GM19239 (cell line): ENCODE data around the gene FBXL14.

Experiments used
- DNase-seq: peaks from one replicate; pipeline ENCODE4 v3.0.0; 2011; ENCODE audit warnings: low spot score; ENCODE audit not compliant: insufficient read length
- FAIRE-seq: peaks from 2 replicates; lab custom pipeline; 2011; peaks lifted over from hg19 to GRCh38; lab: Jason Lieb, UNC

FBXL14 gene, protein sequence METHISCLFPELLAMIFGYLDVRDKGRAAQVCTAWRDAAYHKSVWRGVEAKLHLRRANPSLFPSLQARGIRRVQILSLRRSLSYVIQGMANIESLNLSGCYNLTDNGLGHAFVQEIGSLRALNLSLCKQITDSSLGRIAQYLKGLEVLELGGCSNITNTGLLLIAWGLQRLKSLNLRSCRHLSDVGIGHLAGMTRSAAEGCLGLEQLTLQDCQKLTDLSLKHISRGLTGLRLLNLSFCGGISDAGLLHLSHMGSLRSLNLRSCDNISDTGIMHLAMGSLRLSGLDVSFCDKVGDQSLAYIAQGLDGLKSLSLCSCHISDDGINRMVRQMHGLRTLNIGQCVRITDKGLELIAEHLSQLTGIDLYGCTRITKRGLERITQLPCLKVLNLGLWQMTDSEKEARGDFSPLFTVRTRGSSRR

DNA sequence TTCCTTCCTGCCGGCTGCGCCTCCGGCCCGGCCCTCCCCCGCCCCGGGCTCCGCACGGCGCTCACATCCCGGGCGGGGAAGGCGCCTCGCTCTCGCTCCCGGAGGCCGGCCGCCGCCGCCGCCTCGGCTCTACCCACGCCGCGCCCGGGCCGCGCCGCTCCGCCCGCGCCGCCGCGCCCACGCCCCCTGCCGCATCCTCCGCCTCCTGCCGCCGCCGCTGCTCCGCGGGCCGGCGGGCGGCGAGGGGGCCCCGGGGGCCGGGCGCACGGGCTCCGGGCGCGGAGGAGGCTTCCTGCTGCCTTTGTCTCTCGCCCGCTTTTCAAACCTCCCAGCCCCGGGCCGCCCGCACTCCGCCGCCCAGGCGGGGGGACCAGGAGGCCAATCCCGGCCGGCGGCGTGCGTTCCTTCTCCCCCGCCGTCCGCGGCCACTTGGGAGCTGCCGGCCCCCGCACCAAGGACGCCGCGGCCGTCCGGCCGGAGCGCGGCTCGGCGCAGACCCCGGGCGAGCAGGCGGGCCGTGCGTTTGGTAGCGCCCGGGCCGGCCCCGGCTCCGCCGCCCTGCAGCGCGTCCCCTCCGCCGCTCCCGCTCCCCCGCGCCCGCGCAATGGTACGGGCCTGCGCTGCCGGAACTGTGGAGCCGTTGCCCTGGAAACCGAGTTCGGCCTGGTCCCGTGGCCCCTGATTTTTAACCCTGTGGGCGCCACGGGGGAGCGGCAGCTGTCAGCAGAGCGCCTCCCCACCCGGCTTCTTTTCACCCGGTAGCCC, at the start of gene FBXL14:
TSS of gene FBXL14 (minus strand) at position 321 of the 765 bp plus-strand sequence. CDS start 515 bp downstream, outside the sequence.
- peak; percentile 77 for DNase-seq
- FAIRE-seq = peak; percentile 82

DNA sequence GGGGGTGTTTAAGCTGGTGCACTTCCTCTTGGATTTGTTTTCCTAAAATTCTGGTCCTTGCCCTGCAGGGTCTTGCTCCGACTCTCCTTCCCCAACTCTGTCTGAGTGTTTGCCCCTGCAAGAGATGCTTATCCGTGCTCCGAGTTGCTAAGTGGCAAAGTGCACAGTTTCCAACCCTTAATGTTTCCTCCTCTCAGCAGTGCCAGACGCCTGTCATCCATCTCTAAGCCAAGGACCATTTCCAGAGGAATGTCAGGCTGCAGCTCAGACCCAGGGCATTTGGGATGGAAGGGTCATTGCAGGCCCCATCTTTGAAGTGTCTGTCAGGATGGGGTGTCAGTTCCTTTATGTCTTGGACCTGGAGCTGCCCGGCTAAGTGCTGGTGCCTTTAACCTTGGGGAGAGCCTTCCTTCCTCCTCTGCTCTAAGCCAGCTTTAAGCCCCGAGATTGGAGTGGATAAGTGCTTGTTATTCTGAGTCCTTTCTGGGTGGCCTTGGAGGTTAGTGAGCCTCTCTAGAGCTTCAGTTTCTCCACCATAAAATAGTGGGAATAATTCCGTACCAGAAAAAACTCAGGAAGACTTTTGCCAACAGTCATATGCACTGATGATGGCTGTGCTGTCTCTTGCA, 49.6 kb upstream of the FBXL14 start:
- DNase-seq (no peak), FAIRE-seq (no peak)

DNA sequence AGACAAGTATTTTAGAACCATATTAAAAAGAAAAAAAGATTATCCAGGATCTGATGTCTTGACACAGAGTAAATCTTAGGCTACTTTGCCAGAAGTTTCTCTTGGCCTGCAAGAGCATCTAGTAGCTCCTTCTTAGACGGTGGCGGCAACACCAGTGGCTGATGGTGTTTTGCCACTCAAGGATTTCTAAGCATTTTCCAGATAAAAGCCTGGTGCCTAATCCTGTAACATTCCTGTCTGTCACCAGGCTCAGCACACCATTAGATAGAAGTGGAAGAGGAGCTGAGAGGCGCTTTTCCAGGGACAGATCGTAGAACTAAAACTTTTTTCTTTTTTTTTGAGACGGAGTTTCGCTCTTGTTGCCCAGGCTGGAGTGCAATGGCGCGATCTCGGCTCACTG, 48.7 kb upstream of the FBXL14 start:
- DNase-seq (no peak), FAIRE-seq (no peak)

DNA sequence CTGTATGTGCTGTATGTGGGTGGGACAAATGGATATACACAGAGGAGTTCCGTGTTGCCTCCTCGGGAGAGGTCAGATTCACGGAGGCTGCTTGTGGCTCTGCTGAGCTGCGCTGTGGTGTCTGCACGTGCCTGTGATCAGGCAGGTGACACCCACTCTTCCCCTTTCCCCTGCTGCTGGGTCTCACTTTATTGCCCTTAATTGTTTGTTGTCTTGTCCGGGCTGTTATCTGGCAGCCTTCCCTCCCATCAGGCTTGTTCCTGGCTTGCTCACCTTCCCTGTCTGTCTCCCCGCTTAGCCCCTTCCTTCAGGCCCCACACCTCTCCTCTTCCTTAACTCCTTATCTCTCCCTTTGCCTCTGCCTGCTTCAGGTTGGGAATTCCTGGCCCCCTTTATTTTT, 48.1 kb upstream of the FBXL14 start:
- FAIRE-seq (no peak), DNase-seq (no peak)

DNA sequence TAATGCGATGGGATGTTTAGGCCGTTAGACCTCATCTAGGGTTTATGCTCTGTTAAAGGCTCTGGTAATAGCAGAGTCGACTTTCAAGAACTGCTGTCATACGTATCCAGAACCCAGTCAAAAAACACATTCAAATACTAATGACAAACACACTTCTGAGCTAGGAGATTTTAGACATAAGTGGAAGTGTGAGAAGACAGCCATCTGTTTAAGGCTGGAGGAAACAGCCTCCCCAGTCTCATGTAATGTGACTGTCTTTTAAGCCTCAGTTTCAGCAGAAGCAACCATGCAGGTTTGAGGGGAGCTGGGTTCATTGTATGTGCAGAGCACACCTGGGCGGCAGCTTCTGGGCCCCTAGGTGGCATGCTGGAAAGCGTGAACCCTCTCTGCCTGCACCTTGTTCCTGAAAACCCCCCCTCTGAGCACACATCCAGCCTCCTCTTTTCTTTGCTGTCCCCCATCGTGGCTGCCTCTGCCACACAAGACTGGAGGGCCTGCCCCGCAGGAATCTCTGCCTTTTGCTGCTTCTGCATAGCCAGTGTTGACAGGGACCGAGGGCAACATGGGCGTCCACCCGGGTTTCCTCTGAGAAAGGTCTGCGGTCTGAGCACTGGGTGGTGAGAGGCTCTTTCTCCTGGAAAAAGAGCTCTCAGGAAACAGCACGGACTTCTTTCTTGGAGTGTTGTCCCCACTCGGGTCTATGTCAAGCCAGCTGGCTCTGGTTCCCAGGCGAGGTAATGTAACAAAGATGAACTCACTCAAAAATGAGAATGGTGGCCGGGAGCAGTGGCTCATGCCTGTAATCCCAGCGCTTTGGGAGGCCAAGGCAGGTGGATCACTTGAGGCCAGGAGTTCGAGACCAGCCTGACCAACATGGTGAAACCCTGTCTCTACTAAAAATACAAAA, 46.2 kb upstream of the FBXL14 start:
- no peak for FAIRE-seq
- DNase-seq = no peak

DNA sequence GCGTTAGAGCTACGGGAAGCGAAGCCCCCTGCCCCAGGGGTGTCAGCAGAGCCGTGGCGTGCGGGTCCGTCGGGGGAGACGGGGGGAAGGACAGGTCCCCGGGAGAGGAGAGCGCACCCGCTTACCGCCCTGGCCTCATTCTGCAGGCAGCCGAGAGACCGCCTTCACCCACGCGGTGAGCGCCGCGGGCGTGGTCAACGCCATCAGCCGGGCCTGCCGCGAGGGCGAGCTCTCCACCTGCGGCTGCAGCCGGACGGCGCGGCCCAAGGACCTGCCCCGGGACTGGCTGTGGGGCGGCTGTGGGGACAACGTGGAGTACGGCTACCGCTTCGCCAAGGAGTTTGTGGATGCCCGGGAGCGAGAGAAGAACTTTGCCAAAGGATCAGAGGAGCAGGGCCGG, 45.2 kb upstream of the FBXL14 start:
- FAIRE-seq = no peak
- no peak for DNase-seq

DNA sequence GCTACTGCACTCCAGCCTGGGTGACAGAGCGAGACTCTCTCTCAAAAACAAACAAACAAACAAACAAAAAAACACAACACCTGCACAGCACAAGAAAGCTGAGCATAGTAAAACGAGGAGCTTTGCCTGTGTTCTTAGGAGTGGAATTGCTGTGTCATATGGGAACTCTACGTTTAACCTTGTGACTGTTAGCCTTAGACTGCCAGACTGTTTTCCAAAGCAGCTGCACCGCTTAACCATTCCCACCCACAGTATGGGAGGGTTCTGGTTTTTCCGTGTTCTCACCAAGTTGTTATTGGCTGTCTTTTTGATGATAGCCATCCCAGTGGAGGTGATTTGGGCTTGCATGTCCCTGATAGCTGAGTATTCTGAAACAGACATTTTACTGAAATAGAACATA, 43.8 kb upstream of the FBXL14 start:
- no peak for DNase-seq
- FAIRE-seq = no peak

DNA sequence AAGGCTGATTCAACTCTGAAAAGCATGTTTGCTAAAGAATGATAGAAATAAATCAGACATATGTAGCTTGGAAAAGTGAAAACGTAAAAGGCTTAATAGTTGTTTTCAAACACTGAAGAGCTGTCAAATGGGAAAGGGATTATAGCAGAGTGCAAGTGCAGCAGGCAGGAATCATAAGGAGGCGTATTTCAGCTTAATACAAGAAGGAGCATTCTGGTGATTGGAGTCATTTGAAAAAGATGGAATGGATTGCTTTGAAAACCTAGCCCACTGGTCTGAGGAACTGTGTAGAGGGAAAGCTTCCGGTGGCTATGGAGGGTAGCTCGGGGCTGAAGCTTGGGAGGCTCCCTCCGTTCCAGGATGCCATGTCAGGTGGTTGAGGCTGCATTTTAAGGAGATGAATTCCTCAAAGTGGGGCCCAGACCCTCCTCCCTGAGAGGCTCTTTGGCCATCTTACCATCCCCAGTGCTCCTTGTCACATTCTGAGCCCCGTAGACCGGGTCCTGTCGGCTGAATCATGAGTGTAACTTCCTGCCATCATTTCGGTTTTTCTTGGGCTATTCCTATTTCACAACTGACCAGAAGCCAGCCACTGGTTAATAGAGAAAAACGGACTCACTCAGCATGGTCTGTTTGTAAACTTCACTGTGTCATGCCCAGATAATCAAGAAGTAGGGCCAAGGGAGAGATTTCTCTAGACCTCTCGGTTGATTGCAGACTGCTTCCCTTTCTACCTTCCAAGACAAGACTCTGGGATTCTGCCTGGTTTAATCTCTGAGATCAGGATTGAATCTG, 41.1 kb upstream of the FBXL14 start:
- FAIRE-seq = no peak
- DNase-seq = no peak

DNA sequence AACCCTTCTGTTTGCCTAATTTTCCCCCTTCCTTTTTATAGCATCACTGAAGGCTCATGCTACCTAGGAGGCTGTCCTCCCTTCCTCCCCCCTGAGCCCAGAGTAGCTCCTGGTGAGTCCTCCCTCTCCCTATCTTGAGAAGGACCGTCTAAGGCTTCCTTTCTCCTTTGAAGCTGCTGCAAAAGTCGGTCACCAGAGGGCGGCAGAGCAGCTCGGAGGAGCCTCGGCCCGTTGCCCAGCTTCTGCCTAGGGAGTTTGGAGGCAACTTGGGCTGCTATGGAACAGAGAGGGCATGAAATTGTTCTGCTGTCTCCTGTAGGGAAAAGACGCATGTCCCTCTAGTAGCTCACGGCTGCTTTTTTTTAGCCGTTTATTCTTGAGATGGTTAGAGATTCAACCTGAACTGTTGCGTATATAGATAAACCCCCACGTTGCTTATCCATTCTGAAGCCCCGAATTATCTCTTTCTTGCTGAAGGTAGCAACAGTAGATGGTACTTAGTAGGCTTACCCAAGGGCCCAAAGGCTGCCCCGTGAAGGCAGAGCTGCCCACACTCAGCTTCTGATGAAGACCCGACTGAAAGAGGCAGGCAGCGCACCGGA, 40.3 kb upstream of the FBXL14 start:
- DNase-seq (peak; percentile 79), FAIRE-seq (peak; percentile 79)

DNA sequence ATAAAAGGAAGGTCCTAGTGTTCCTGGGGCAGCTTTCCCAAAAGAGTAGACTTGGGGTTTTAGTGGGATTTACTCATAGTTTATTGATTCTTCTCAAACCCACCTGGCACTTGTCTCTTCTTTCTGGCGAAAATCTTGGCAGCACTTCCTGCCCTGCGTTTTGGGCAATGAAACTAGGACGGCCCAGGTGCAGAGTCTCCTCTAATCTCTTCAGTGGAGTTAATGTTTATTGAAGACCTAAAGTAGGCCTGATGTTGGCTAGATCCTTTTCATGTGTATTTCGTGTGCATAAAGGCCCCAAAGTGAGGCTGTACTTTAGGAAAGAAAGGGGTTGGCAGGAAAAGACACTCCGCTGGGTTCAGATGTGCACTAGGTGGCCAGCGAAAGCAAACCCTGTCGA, 39.8 kb upstream of the FBXL14 start:
- no peak for DNase-seq
- FAIRE-seq = no peak

DNA sequence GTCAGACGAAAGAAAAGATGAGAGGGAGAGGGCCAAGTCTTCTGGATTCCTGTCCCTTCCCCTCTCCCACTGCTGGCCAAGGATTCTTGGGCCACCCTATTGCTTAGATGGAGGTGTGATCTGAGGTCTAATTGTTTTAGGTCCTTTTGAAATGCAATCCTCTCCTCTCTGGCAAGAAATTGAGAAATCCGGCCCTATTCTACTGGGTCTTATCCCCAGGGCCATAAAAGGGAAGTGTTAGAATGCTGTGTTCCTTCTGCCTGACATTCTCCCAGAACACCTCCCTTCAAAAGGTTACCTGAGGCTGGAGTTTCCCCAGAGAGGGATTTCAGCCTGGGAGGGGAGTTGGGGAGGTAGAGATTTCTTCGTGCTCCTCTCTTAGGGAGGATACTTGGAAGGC, 39.1 kb upstream of the FBXL14 start:
- FAIRE-seq (no peak), DNase-seq (no peak)

DNA sequence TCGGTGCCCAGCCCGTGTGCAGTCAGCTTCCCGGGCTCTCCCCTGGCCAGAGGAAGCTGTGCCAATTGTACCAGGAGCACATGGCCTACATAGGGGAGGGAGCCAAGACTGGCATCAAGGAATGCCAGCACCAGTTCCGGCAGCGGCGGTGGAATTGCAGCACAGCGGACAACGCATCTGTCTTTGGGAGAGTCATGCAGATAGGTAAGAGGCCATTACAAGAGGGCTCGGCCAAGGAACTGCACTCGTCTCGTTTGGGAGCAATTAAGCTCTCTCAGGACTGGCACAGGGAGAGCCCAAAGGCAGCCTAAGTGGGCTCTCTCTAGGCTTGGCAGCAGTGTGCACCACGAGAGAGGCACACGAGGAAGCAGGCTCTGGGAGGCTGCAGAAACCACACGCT, 38.3 kb upstream of the FBXL14 start:
- FAIRE-seq (no peak), DNase-seq (no peak)

DNA sequence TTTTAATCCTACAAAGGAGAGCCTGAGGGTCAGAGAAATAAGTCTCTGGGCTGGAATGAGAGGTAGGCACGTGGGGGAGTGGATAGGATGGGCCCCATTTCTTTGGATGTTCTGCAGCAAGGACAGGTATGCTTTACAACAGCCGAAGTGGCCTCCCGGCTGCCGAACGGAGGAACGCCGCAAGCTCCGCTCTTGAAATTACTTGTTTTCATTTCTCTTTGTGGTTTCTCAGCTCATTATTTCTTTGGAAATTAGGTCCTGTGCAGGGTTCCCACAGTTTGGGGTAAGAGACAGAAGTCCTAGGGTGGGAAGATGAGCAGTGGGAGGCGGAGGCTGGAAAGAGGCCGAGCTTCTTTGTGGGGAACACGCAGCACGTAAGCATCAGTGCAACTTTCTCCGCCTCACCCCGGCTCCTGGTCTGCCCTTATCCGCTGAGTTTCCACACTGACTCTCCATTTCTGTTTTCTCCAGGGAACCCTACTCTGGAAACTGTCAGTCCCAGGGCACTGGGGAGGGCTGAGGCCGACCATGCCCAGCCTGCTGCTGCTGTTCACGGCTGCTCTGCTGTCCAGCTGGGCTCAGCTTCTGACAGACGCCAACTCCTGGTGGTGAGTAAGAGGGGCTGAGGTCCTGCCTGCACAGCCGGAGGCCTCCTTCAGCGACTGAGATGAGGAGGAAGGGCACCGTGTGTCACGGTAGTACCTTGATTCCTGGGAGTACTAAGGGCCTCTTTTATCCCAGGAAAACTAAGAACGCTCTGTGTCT, 36.6 kb upstream of the FBXL14 start:
- no peak for DNase-seq

DNA sequence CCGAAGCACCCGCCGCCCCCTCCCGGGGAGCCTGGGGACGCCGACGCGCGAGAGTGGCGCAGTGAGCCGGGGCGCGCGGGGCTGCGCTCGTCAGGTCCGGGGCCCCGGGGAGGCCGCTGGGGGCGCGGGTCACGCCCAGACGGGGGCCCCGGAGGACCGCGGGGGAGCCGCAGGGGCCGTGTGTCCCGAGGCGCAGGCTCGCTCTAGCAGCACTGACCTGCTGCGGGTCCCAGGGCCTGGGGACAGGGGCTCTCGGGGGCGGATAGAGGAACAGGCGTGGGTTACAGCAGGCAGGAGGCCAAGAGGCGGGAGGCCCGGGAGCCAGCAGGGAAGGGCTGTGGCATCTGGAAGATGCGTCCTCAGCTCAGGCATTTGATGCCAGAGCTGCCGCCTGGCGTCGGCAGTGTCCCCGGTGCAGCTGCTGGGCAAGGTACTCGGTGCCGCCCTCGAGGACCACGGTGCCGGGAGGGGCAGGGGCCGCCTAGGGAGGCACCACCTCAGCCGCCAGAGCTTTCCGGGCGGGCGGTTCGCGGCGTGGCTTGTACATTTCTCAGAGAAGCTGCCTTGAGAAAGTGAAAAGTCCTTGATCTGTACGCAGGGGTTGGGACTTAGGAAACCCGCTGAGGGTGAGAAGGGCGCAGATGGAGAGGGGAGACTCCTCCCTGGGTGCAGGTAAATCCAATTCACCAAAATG, 35.9 kb upstream of the FBXL14 start:
- no peak for DNase-seq
- peak; percentile 4 for FAIRE-seq

More for the DNA sequence above, 36.6 kb upstream of the FBXL14 start:
- no peak for FAIRE-seq

DNA sequence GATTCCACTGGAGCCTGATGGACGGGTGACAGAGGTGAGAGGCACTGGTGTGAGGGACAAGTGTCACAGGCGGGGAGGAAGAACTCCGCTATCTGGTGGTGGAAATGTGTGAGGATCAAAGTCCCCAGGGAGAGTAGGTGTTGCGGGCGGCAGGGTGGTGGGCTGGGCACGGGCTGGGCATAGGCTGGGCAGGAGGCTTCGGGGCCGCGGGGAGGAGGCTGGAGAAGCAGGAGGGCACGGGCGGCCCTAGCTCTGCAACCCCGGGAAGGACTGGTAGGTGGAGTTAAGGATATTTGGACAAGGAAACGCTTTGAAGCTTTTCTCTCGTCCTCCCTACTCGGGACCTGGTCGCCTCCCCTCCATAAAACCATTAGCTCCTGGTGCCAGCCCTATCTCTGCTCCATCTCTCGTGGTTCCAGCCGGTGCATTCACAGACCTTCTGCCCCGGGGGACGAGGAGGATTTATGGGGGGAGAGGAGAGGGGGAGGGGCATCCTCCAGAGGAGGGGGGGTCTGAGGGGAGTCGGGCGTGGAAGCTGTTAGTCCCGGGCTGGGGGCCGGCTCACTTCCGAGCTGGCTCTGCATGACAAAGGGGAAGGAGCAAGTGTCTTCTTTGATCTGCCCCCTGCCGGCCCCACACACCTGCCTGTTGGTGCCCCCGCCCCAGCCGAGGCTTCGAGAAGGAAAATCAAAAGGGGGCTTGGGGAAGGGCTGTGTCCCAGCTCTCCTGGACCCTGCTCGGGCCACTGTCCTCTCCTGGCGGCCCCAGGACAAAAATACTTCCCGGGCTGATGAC, 35.2 kb upstream of the FBXL14 start:
- FAIRE-seq (no peak), DNase-seq (no peak)

DNA sequence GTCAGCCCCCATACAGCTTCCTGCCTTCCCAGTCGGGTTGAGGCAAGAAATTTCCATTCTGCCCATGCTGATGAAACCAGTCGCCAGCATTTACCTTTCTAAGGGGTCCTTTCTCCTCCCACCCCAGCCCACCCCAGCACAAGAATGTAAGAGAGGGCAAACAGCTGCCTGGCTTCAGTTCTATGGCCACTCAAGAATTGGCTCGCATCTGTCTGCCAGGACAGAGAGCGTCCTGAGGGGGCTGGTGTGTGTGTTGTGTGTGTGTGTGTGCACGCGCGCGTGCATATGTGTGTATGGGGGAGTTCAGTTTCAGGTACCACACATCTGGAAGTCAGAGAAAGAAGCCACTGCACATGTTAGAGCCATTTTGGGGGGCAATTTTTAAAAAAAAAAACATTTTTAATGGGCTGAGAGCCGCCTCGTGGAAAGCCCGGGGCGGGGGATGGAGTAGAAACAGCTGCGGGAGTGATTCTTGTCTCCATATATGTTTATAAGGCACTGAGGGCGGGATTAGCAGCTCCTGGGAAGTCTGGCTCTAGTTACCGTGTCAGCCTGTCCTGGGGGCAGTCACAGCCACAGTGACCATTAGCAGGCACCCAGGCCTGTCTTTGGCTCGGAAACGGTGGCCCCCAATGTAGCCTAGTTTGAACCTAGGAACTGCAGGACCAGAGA, 34.4 kb upstream of the FBXL14 start, which contains the start of gene WNT5B:
TSS of gene WNT5B (plus strand) at position 566 of the 672 bp plus-strand sequence. CDS start 2,124 bp downstream, outside the sequence.
- no peak for FAIRE-seq
- no peak for DNase-seq
